ENCODE results near the gene GLUD2. TPM values are rescaled to one million over a fixed set of nuclear protein-coding genes. Genes with fewer than 3 reads are reported as not detected.
"Not testable (repeated sequence)": the region's sequence is repeated elsewhere in the genome, so short reads cannot be mapped to it uniquely, and the experiment has no call there.

Gene GLUD2
- 1.8 and 2.2 TPM in 2 replicates for total RNA-seq (2014; rRNA removed; shearing (Covaris generic); ENCODE audit: low replicate concordance)

DNA sequence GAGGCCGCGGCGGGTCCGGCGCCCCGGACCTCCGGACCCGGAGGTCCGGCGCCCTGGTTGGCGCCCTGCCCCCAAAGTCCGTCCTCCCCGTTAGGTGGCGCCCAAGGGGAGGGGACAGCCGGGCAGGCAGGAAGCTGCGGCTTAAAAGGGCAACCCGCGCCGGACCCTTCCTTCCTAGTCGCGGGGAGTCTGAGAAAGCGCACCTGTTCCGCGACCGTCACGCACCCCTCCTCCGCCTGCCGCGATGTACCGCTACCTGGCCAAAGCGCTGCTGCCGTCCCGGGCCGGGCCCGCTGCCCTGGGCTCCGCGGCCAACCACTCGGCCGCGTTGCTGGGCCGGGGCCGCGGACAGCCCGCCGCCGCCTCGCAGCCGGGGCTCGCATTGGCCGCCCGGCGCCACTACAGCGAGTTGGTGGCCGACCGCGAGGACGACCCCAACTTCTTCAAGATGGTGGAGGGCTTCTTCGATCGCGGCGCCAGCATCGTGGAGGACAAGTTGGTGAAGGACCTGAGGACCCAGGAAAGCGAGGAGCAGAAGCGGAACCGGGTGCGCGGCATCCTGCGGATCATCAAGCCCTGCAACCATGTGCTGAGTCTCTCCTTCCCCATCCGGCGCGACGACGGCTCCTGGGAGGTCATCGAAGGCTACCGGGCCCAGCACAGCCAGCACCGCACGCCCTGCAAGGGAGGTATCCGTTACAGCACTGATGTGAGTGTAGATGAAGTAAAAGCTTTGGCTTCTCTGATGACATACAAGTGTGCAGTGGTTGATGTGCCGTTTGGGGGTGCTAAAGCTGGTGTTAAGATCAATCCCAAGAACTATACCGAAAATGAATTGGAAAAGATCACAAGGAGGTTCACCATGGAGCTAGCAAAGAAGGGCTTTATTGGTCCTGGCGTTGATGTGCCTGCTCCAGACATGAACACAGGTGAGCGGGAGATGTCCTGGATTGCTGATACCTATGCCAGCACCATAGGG is at the start of gene GLUD2:
TSS of gene GLUD2 (plus strand) at position 170 of the 979 bp plus-strand sequence. CDS start at position 245, 75 bp downstream.
- peak; percentile 51 for DNase-seq (ENCODE audit: low read depth)
- in situ Hi-C loops (cut with HindIII; ENCODE audit: low pct_unique_long_range_greater_than_20kb, low sequenced_read_pairs) = not testable (repeated sequence)

DNA sequence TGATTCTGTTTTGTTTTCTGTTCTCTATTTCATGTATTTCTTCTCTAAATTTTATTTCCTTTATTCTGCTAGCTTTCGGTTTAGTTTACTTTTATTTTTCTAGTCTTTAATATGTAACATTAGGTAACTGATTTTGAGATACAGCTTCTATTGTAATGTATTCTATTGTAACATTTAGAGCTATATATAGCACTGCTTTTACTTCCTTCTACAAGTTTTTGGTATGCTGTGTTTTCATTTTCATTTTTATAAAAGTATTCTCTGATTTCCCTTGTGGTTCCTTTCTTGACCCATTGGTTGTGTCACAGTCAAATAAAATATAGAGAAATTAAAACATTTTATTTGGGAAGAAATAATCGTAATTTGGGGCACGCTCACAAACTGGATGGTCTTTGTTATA is 48.0 kb upstream of the GLUD2 start:
- DNase-seq (ENCODE audit: low read depth) = no peak
- in situ Hi-C loops (cut with HindIII; ENCODE audit: low pct_unique_long_range_greater_than_20kb, low sequenced_read_pairs) = no loop called here

DNA sequence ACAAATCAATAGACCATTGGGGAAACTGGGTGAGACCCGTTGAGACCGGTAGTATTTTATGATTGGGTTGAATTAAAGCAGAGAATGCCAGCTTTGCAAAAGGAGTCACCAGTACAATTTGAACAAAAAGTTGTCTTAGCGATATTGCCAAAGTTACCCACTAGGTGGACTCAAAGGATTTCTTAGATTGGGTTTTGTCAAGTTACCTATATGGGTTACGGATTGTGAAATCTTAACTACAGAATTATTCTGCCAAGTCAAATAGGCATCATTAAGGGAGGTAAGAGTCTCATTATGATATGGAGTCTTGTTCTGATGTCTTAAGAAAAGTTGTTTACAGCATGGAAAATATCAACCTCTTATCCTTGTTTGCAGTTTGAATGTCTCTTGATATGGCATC is 46.8 kb upstream of the GLUD2 start:
- DNase-seq (ENCODE audit: low read depth) = no peak

DNA sequence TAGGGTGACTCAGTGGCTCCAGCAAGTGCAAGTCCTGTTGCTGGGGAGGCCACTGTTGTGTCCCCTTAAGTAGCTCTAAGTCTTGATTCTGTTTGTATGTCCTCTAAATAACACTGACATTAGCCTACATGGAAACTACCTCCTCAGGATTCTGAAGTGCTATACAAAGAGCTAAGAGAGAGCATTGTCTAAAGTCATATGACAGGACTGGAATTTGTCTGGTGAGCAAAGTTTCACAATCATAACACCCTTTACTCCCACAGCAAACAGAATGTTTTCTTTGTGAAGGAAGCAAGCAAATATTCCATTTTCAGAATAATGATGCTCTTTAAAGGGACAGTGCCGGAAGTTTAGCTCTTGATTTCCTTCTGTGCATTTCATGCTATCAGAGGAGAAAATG is 38.5 kb upstream of the GLUD2 start:
- in situ Hi-C loops (cut with HindIII; ENCODE audit: low pct_unique_long_range_greater_than_20kb, low sequenced_read_pairs) = no loop called here
- no peak for DNase-seq (ENCODE audit: low read depth)

More for the DNA sequence above, 46.8 kb upstream of the GLUD2 start:
- in situ Hi-C loops (cut with HindIII; ENCODE audit: low pct_unique_long_range_greater_than_20kb, low sequenced_read_pairs) = no loop called here

DNA sequence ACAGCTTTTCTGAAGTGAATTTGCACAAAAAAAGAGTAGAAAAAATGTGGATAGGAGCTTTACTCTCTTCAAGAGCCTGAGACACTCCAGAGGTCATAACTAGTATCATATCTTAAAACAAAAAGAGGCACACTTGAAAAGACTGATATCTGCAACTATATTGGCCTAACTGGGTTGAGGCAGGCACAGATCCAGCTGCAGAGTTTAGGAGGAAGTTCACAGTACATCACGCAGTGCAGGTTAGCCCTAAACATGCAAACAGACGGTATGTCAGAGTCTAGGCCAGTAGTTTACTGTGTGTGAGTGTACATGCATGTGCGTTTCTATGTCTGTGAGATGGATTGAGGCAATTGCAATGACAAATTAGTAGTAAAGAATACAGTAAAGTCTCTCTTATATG is 37.6 kb upstream of the GLUD2 start:
- in situ Hi-C loops (cut with HindIII; ENCODE audit: low pct_unique_long_range_greater_than_20kb, low sequenced_read_pairs) = no loop called here
- no peak for DNase-seq (ENCODE audit: low read depth)

DNA sequence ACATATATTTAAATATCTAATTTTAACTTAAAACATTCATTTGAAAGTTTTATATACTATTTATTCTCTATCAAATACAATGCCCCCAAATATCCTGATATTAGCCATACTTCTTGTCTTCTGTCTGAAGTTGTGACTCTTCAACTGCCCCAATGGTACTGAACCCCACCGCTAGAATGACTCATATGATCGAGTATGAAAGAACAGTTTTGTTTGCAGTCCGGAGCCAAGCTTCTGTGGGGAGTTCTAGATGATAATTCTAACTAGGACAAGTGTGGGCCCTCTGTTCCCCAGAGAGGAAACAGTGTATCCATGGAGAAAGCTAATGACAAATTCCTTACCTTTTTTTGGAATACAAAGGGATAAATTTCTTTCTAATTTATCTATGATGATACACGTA is 37.2 kb upstream of the GLUD2 start:
- in situ Hi-C loops (cut with HindIII; ENCODE audit: low pct_unique_long_range_greater_than_20kb, low sequenced_read_pairs) = no loop called here
- DNase-seq (ENCODE audit: low read depth) = no peak

DNA sequence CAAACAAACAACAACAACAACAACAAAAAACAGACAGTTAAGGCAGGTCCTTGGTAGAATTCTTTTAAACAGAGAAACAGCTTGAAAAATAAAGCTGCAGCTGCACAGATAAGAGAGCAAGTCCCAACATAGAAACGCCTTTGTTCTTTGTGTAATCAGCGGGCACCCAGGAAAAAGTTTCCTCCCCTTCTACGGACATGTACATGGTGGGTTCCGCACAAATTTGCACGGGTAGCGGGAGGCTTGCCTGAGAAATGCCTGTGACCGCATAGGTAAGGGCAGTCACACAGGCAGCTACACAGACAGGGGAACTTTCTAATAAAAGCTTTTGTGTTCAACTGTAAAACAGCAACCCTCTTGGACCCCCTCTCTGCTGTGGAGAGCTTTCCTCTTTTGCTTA is 36.2 kb upstream of the GLUD2 start:
- in situ Hi-C loops (cut with HindIII; ENCODE audit: low pct_unique_long_range_greater_than_20kb, low sequenced_read_pairs) = no loop called here
- DNase-seq (ENCODE audit: low read depth) = no peak

DNA sequence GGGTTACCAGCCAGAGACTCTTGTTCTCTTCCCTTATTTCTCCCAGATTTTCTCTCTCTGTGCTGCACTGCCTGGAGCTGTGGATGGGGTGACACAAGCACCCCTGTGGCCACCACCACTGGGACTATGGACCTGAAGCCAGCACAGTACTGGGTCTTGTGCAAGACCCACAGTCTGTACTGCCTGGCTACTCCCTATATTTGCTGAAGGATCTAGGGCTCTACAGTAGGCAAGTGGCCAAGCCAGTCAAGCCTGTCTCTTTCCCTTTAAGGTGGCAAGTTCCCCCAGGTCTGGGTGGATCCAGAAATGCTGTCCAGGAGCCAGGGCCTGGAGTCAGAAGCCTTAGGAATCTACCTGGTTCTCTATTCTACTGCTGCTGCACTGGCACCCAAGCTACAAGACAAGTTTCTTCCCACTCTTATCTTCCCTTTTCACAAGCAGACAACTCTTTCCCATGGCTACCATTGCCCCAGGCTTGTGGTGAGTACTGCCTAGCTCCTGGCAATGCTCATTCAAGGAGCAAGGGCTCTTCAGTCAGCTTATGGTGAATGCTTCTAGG is 33.4 kb upstream of the GLUD2 start:
- in situ Hi-C loops (cut with HindIII; ENCODE audit: low pct_unique_long_range_greater_than_20kb, low sequenced_read_pairs) = no loop called here
- DNase-seq (ENCODE audit: low read depth) = no peak

DNA sequence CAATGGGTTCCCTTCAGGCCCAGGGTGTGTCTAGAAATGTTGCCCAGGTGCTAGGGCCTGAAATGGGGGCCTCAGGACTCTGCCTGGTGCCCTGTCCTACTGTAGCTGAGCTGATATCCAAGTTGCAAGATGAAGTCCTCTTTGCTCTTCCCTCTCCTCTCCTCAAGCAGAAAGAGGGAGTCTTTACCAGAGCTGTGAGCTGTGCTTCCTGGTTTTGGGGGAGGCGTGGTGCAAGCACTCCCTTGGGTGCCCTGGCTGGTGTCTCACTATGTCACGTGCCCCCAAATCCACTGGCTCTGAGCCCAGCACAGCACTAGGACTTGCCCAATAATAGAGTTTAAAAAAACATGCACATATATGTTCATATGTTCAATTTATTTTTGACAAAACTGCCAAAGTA is 32.6 kb upstream of the GLUD2 start:
- DNase-seq (ENCODE audit: low read depth) = no peak

DNA sequence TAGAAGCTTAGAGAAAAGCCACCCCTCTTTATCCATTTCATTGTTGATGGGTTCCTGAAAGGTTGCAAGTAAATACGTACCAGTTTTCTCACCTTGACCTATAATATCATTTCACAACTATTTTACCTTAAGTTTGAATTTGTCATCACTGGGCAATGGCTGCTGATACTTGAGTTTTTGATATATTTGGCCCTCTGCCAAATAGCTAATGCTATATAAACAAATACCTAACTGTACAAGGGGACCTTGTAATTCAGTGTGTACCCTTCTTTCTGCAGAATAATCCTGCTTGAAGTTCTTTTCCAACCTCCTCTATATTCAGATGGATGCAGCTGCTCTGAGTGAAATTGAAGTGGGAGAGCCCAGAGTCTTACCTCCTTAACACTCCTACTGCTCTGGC is 19.0 kb upstream of the GLUD2 start:
- DNase-seq (ENCODE audit: low read depth) = no peak
- in situ Hi-C loops (cut with HindIII; ENCODE audit: low pct_unique_long_range_greater_than_20kb, low sequenced_read_pairs) = no loop called here

More for the DNA sequence above, 32.6 kb upstream of the GLUD2 start:
- in situ Hi-C loops (cut with HindIII; ENCODE audit: low pct_unique_long_range_greater_than_20kb, low sequenced_read_pairs) = no loop called here

DNA sequence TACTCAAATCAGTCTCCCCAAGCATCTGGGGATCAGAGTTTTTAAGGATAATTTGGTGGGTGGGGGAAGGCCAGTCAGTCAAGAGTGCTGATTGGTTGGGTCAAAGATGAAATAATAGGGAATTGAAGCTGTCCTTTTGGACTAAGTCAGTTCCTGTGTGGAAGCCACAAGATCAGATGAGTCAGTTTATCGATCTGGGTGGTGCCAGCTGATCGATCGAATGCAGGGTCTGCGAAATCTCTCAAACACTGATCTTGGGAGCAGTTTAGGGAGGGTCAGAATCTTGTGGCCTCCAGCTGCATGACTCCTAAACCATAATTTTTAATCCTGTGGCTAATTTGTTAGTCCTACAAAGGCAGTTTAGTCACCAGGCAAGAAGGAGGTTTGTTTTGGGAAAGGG is 17.3 kb upstream of the GLUD2 start:
- in situ Hi-C loops (cut with HindIII; ENCODE audit: low pct_unique_long_range_greater_than_20kb, low sequenced_read_pairs) = no loop called here
- no peak for DNase-seq (ENCODE audit: low read depth)

DNA sequence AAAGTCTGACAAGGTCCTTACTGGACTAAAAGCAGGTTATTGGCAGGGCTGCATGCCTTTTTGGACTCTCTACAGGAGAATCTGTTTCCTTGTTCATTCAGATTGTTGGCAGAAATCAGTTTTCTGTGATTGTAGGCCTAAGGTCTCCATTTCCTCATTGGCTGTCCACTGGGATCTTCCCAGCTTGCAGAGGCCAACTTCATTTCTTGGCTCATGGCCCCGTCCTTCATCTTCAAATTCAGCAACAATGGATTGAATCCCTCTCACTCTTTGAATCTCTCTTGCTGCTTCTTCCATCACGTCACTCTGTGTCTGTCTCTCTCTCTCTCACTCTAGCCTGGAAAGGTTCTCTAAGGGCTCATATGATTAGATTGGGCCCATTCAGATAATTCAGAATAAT is 14.9 kb upstream of the GLUD2 start:
- in situ Hi-C loops (cut with HindIII; ENCODE audit: low pct_unique_long_range_greater_than_20kb, low sequenced_read_pairs) = no loop called here
- DNase-seq (ENCODE audit: low read depth) = no peak

DNA sequence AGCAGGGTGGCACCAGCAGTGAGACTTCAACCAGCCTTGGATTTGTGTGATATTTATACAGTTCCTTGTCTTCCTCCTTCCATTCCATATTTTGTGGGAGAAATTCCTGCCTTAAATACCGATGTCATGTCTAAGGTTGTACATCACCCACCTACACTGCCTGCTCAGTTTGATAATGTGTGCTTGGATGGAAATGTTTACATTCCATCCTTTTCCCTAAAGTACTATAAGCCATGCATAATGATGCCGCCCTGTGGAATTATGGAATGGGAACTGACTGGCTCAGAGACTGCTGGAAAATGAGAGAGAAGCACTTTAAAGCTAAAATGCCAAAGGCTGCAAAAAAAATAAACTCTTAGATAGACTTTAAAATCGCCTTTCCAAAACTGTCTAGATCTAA is 11.3 kb upstream of the GLUD2 start:
- DNase-seq (ENCODE audit: low read depth) = no peak
- in situ Hi-C loops (cut with HindIII; ENCODE audit: low pct_unique_long_range_greater_than_20kb, low sequenced_read_pairs) = no loop called here

DNA sequence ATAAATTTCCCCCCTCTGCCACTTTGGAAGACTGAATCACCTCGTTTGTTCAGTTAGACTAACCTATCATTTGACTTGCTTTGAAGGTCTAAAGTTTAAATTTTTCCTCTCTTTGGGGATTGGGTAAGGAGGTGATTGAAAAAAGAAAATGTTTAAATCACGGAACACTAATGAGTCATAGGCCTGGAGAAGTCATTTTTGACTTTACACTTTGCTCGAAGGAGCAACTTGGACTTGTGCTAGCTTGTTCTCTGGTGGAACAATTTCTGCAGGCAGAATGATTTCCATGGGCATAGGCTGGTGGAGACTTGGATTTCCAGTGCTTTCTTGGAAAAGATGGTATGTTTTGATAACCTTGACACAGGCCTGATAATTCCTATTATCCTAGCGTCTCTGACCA is 10.5 kb upstream of the GLUD2 start:
- no peak for DNase-seq (ENCODE audit: low read depth)
- in situ Hi-C loops (cut with HindIII; ENCODE audit: low pct_unique_long_range_greater_than_20kb, low sequenced_read_pairs) = no loop called here

DNA sequence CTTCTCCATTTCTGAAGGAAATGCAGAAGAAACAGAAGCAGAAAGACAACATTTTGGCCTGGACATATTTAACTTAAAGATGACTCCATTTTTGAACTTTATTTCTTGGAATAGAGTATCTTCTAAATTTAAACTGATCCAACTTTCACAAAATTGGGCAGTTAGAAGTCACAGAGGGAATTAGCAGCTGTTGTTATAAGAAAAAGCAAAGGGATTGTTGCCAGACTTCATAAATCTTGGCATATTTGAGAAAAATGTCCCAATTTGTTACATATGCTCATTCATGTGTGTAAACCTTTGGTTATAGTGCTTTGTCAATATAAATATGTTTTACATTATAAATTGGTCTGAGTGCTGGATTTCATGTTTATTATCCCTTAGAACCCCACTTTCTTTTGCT is 3.4 kb downstream of the GLUD2 start:
- no peak for DNase-seq (ENCODE audit: low read depth)
- in situ Hi-C loops (cut with HindIII; ENCODE audit: low pct_unique_long_range_greater_than_20kb, low sequenced_read_pairs) = no loop called here

DNA sequence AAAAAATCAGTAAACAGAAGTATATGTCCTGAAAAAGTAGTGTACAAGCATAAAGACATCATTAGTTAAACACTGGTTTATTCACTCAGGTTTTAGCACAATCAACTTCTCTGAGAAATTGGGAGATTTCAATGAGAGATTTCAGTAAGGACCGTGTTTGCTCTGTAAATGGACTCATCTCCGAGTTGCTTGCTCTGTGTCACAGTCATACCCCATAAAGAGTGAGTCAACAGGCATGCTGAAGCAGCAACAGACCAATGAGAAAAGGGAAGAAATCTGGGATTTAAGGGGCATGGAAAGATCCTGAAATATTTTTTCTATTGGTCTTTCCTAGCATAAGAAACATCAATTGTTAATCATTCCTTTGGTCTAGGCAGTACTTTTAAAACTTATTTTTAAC is 4.7 kb downstream of the GLUD2 start:
- in situ Hi-C loops (cut with HindIII; ENCODE audit: low pct_unique_long_range_greater_than_20kb, low sequenced_read_pairs) = no loop called here
- no peak for DNase-seq (ENCODE audit: low read depth)

DNA sequence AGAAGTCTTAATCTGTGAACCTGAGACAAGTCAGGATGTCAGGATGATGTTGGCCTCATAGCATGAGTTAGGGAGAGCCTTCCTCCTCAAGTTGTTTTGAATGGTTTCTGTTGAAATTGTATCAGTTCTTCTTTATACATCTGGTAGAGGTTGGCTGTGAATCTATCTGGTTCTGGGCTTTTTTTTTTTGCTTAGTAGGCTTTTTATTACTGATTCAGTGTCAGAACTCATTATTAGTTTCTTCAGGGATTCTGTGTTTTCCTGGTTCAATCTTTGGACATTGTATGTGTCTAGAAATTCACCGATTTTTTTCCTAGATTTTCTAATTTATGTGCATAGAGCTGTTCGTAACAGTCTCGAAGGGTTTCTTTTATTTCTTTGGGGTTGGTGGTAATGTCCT is 14.9 kb downstream of the GLUD2 start:
- in situ Hi-C loops (cut with HindIII; ENCODE audit: low pct_unique_long_range_greater_than_20kb, low sequenced_read_pairs) = no loop called here
- no peak for DNase-seq (ENCODE audit: low read depth)

DNA sequence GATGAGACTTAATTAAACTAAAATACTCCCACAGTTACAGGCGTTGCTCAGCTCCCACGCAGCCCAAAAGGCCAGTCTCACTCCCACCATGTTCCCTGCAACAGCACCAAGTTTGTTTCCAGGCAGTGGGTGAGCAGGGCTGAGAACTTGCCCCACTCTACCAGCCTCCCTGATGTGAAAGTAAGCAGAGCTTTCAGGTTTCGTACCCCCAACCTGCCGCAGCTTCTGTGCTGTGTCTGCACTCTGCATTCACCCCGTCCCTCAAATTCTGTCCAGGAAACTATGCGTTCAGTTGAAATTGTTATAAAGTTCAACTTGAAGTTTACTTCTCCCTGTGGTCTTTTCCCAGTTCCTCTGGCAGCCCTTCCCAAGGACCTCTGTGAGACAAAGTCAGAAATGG is 17.2 kb downstream of the GLUD2 start:
- in situ Hi-C loops (cut with HindIII; ENCODE audit: low pct_unique_long_range_greater_than_20kb, low sequenced_read_pairs) = no loop called here
- no peak for DNase-seq (ENCODE audit: low read depth)

DNA sequence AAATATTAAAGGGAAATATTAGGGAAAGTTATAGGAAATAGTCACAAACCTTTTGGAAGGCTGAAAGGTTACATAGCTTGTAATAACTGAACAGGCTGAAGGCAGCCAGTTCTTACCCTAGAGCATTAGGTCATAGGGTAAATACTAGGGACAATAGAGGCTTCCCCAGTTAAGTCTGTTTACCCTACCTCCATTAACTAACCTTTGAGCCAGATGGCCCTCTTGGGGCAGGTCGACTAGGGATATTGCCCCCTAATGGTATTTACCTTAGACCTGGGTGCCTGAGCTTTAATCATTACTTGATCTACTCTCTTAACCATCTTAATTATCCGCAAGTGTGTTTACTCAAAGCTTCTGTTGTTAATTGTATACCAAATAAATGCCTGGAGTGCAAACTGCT is 36.8 kb downstream of the GLUD2 start:
- DNase-seq (ENCODE audit: low read depth); in situ Hi-C loops (cut with HindIII; ENCODE audit: low pct_unique_long_range_greater_than_20kb, low sequenced_read_pairs): not testable (repeated sequence)
